Stimulated activated naive CD8-positive, alpha-beta T cell treated with anti-CD3 and anti-CD28 coated beads, Interleukin-15, Interleukin-2, amounts not matched to agents 100 U/mL and 50 U/mL, for 24 hours (primary cell): ENCODE measurements around the gene VEPH1.

Source experiments
- ATAC-seq: fragments of 150-1000 bp; cut with Tn5 transposase; one replicate; pipeline ENCODE4 v1.10.0; 2021
- DNase-seq: peaks from one replicate; pipeline ENCODE4 v3.0.0; 2021

The VEPH1 gene

GRCh38 chr3:157301755-157302154 lies 201.5 kb downstream of the VEPH1 start:
- ATAC-seq = no peak
- no peak for DNase-seq

- ATAC-seq (no peak), DNase-seq (no peak)
Measured at GRCh38 chr3:157300981-157301663, 202.1 kb downstream of the VEPH1 start.

GRCh38 chr3:157300094-157300493 lies 203.1 kb downstream of the VEPH1 start:
- no peak for DNase-seq
- ATAC-seq = no peak

GRCh38 chr3:157297328-157297915 lies 205.8 kb downstream of the VEPH1 start:
- ATAC-seq (no peak), DNase-seq (no peak)

GRCh38 chr3:157294953-157295352 lies 208.3 kb downstream of the VEPH1 start:
- ATAC-seq (no peak), DNase-seq (no peak)

GRCh38 chr3:157294491-157294890 lies 208.7 kb downstream of the VEPH1 start:
- DNase-seq (no peak), ATAC-seq (no peak)

- ATAC-seq = no peak
- no peak for DNase-seq
Measured at GRCh38 chr3:157290766-157291165, 212.4 kb downstream of the VEPH1 start.

GRCh38 chr3:157285966-157286365 lies 217.2 kb downstream of the VEPH1 start:
- no peak for ATAC-seq
- DNase-seq = no peak

GRCh38 chr3:157285141-157285540 lies 218.1 kb downstream of the VEPH1 start:
- ATAC-seq (no peak), DNase-seq (no peak)

GRCh38 chr3:157284688-157285087 lies 218.5 kb downstream of the VEPH1 start:
- ATAC-seq = no peak
- no peak for DNase-seq

- DNase-seq (no peak), ATAC-seq (peak; percentile 40)
Measured at GRCh38 chr3:157282261-157283191, 220.7 kb downstream of the VEPH1 start.

GRCh38 chr3:157280786-157281185 lies 222.4 kb downstream of the VEPH1 start:
- DNase-seq = no peak
- no peak for ATAC-seq

- ATAC-seq = no peak
- DNase-seq = no peak
Measured at GRCh38 chr3:157280354-157280753, 222.9 kb downstream of the VEPH1 start.

- no peak for ATAC-seq
- no peak for DNase-seq
Measured at GRCh38 chr3:157279237-157279636, 224.0 kb downstream of the VEPH1 start.

GRCh38 chr3:157276801-157277200 lies 226.4 kb downstream of the VEPH1 start:
- DNase-seq (no peak), ATAC-seq (no peak)

- no peak for ATAC-seq
- DNase-seq = no peak
Measured at GRCh38 chr3:157275832-157276231, 227.4 kb downstream of the VEPH1 start.

GRCh38 chr3:157274644-157275137 lies 228.5 kb downstream of the VEPH1 start:
- DNase-seq (no peak), ATAC-seq (no peak)

GRCh38 chr3:157271283-157271882 lies 231.8 kb downstream of the VEPH1 start:
- ATAC-seq (no peak), DNase-seq (no peak)

GRCh38 chr3:157268026-157268425 lies 235.2 kb downstream of the VEPH1 start:
- ATAC-seq (no peak), DNase-seq (no peak)

- ATAC-seq = no peak
Measured at GRCh38 chr3:157265931-157266330, 237.3 kb downstream of the VEPH1 start.

GRCh38 chr3:157263027-157263426 lies 240.2 kb downstream of the VEPH1 start:
- DNase-seq (no peak), ATAC-seq (no peak)

More at GRCh38 chr3:157265931-157266330, 237.3 kb downstream of the VEPH1 start:
- no peak for DNase-seq

- ATAC-seq (no peak), DNase-seq (no peak)
Measured at GRCh38 chr3:157261000-157261399, 242.2 kb downstream of the VEPH1 start.
